HG02981 (cell line): Measurements from ENCODE around the gene CDHR1.
"Not testable (repeated sequence)": the region's sequence is repeated elsewhere in the genome, so short reads cannot be mapped to it uniquely, and the experiment has no call there.

Experiments
- ATAC-seq: cut with Tn5 transposase; IDR thresholded peaks from one replicate; pipeline ENCODE4 v1.9.1; 2021; ENCODE audit warnings: mild to moderate bottlenecking, moderate library complexity; ENCODE audit not compliant: unreplicated experiment

CDHR1 gene

DNA sequence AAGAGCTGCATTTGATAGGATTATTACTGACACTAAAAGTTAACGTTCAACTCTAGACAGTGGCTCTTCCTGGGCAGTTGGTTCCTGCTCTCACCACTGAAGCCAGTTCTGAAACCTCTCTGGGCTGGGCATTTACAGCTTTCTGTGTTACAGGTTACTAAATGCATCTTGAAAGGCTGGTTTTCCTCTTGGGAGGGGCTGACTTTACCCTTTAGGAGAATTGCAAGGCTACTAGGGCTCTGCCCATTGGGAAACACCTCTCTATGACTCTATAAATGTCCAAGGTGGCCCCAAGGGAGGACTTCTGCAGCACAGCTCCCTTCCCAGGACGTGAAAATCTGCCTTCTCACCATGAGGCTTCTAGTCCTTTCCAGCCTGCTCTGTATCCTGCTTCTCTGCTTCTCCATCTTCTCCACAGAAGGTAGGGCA is 20.8 kb upstream of the CDHR1 start, which contains the start of gene GPR15LG:
GPR15LG (plus strand) TSS at position 301 of the 429 bp plus-strand sequence; CDS start at position 352, 51 bp downstream.
- peak; percentile 38 for ATAC-seq

DNA sequence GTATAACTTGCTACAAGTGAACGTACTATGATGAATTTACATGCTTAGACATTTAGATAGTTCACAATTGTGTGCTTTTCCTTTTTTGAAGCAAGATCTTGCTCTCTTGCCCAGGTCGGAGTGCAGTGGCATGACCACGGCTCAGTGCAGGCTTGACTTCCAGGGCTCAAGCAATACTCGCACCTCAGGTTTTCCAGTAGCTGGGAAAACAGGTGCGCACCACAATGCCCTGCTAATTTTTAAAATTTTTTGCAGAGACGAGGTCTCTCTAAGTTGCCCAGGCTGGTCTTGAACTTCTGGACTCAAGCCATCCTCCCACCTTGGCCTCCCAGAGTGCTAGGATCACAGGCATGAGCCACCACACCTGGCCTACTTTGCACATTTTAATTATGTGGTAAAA is 18.9 kb upstream of the CDHR1 start:
- no peak for ATAC-seq

DNA sequence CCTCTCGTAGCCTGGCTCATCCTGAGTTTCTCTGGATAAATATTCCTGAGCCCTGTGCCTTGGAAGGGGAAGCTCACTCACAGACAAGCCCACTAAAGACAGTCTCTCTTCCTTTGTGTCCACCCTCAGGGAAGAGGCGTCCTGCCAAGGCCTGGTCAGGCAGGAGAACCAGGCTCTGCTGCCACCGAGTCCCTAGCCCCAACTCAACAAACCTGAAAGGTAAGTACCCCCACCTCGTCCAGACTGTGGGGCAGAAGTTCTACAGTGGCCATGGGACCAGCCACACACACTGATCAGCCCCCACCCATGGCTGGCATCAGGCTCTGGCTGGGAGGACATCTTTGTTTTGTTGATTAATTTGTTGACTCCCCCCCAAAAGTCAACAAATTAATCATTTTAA is 18.0 kb upstream of the CDHR1 start:
- ATAC-seq, result no peak

DNA sequence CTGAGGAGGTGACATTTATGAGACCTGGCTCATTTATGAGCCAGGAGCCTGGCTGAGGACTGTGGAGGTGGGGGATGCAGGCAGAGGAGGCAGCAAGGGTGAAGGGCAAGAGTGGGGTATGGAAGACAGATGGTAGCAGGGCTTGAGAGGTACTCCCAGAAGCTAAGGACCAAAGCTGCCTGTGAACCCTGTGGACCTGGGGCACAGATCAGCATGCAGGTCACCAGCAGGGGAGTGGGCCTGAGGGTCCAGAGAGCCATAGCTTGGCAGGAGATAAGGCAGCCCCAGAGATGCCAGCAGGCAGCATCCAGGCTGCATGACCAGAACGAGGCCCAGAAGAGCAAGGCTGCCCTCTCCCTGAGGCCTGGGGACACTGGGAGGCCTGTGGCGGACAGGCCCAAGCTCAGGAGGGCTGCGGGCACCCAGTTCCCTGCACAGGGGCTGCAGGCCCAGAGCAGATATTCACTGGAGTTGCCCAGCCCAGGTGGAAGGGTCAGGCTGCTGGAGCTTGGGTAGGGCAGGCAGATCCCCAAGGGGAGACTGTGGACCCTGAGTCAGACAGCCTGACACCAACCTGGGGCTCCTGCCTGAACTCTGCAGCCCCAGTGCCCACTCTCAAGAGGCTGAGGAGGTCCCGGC is 17.4 kb upstream of the CDHR1 start:
- no peak for ATAC-seq

DNA sequence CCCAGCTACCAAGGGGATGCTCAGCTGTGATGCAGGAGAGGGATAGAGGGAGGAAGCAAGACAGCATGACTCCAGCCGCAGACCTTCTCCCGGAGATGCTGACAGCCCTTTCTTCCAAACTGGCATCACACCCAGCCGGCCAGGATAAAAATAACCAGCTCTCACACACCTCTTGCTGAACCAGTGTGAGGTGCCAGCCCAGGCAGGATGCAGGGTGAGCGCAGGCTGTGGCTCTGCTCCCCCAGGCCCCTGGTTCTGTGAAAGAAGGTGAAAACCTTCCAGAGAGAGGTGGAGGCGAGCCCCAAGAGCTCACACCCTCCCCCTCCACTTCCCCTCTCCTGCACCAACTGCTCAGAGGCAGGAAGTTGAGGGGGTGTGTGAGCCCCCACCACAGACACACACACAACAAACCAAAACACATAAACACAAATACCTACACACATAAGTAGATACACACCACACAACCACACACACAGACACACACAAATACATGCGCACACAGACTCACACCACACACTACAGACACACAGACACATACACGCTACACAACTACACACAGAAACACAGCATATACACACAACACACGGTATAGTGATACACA is 16.7 kb upstream of the CDHR1 start:
- peak; percentile 33 for ATAC-seq

DNA sequence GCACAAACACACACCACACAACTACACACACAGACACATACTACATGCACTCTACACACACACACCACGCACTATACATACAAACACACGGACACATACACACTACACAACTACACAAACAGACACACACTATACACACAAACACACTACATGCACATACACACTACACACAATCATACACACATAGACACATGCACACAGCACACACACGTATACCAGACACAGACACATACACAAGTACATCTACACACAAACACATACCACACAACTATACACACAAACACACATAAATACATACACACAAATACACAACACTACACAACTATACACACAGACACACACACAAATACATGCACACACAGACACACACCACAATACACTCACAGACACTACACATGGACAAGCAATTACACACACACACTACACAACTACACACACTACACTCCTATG is 16.2 kb upstream of the CDHR1 start:
- ATAC-seq, result no peak

DNA sequence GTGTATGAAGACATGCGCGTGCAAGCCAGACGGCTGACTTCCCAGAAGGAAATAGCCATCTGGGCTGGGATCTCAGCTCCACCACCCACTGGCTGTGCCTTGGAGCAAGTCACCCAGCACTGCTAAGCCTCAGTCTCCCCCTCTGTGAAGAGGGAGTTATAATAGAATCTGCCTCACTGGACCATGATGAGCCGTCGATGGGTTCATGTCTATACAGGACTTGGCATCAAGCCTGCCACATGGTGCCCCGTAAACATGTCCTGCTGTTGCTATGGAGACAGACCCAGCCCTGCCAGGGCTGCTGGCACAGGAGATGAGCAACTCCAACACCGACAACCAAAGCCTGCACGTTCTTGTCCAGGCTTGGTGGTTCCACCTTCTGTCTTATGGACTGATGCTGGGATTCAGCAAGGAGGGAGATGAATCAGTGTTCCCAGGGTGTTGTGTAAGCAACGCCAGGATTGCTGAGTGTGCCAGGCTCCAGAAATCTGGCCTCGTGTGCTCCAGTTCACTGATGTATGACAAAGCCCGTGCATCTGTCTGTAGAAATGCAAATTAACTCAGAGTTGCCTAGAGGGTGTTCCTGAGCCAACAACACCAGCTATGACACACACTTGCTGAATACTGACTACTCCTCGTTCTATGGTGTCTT is 15.2 kb upstream of the CDHR1 start:
- peak; percentile 88 for ATAC-seq

DNA sequence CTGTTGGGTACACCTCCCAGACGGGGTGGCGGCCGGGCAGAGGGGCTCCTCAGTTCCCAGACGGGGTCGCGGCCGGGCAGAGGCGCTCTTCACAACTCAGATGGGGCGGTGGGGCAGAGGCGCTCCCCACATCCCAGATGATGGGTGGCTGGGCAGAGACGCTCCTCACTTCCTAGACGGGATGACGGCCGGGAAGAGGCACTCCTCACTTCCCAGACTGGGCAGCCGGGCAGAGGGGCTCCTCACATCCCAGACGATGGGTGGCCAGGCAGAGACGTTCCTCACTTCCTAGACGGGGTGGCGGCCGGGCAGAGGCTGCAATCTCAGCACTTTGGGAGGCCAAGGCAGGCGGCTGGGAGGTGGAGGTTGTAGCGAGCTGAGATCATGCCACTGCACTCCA is 14.0 kb upstream of the CDHR1 start:
- not testable (repeated sequence) for ATAC-seq

DNA sequence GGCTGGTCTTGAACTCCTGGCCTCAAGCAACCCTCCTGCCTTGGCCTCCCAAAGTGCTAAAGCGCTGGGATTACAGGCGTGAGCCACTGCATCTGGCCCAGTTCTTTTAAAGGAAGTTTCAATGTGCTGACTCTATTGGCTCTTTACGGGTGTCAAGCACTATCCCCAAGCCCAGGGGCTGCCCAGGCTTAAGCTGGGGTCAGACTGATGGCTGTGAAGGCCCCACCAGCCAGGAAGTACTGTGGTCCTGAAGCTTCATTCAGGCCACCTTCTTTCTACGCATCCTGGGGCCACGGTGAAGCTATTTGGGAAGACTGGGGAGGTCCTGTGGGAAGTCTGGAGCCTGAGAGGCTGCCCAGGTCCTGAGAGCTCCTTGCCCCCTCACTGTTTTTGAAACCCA is 12.7 kb upstream of the CDHR1 start:
- ATAC-seq, result no peak

DNA sequence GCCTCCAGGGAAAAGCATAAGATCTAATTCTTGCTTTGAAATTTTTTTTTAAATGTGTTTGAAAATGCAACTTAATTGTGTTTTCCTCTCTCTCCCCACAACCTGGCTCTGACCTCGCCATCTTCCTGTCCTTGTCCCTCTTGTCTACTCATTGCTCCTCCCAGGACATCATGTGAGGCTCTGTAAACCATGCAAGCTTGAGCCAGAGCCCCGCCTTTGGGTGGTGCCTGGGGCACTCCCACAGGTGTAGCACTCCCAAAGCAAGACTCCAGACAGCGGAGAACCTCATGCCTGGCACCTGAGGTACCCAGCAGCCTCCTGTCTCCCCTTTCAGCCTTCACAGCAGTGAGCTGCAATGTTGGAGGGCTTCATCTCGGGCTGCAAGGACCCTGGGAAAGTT is 9.8 kb upstream of the CDHR1 start:
- ATAC-seq, result no peak

DNA sequence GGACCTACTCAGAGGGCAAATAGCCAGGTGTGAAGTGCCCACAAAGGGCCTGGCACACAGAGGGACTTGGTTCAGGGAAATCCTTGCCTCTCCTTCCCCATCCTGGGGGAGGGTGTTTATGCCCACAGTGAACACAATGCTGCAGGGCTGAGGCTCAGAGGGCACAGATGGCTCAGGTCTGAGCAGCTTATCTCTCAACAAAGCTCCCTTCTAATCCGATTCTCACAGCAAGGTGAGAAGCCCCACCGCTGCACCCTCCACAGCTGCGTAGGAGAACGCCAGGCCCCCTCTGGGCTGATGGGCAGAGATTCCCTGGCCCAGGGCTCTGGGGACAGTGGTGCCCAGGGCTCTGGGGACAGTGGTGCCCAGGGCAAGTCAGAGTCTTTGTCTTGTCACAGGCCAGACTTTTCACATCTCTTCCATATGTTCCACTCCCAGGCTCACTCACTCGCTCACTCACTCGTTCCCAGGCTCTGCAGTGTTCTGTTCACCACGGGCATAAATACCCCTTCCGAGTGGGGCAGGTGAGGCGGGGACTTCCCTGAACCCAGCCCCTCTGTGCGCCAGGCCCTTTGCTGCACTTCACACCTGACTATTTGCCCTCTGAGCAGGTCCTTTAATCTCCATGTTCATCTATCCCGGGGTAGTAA is 8.7 kb upstream of the CDHR1 start:
- ATAC-seq, result no peak

DNA sequence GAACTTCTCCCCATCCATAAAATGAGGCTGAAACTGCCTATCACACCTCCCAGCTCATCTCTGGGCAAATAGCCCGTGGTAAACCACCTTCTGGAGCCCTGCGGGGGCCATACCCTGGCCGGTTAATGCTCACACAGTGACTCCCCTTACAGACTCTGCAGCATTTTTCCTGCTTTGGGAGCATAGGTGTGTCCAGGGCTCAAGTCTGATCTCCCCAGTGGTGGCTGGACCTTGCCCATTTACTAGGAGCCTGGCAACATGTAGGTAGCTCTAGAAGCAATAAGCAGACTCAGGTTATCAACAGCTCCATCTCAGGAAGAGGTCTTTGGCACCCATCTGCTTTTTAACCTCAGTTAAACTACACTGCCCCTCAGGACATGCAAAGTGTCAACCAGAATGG is 5.5 kb upstream of the CDHR1 start:
- no peak for ATAC-seq

DNA sequence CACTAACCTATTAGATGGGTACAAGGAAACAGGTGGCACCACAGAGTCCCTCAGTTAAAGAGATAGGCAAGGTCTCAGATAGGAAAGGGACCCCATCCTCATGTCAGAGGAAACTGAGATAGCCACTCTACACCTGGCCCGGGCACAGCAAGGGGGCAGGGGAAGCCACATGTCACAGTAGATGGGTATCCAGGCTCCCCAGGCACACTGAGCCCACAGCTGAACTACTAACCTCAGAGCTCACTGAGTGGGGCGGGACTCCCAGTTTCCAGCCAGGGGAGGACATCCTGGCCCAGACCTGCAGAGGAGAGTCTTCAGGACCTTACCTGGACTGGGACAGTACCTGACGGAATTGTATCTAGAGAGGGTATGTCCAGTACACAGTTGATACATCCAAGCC is 3.7 kb upstream of the CDHR1 start:
- ATAC-seq, result no peak

DNA sequence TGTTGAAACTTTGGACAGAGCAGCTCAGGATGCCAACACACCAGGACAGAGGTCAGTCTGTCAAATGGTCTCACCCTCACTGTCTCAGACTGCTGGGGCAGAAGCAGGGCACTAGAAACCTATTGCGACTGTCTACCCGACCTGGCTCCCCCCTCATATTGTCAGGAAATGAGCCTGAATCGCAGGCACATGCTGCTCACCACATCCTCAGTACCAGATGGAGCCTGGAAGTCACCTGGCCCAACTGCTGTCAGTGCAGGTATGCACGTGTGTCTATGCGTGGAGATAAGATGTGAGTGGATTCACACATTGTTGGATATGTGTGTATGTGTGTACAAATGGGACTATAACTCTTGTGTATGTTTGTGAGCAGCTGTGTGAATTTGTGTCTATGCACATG is 3.2 kb upstream of the CDHR1 start:
- ATAC-seq, result no peak

DNA sequence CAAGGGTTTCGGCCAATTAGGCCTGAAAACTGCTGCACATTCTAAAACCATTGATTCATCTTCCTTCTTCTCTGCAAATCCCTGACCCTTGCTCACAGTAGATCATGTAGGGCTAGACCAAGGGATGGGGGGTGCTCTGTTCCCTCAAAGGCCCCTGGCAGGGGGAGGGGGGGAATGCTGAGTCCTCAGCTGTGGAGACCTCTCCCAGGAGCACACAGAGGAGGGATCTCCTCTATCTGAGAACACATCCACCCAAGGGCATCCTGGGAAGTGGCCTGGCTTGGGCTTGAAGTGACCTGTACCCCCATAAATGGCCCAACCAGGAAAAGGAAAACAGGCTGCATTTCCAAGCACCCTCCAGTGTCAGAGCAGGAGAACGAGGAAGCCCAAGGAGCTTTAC is 1.0 kb upstream of the CDHR1 start:
- ATAC-seq, result no peak

DNA sequence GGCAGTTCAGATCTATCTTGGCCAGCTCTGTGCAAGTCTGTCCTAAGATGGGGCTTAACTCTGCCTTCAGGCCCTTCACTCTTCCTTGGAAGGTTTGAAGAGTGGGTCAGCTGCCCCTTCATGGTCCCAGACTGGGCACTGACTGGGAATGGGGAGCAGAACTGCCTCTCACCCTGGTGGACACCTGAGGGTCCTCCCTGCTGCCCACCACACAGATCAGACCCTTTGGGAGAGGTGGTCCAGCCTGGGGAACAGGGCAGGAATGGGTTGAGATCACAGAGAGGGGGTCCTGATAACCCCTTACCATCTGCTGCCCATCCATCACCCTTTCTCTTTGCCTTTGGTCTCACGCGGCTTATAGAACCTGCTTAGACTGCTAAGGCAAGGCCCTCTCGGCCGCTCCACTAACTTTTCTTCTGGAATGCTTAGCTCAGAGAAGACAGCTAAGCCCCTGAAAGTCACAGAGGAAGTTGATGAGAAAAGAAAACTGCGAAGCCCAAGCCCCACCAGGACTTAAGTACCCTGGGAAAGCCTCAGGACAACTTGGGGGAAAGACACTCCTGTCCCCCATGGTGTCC is 402 bp upstream of the CDHR1 start:
- no peak for ATAC-seq

DNA sequence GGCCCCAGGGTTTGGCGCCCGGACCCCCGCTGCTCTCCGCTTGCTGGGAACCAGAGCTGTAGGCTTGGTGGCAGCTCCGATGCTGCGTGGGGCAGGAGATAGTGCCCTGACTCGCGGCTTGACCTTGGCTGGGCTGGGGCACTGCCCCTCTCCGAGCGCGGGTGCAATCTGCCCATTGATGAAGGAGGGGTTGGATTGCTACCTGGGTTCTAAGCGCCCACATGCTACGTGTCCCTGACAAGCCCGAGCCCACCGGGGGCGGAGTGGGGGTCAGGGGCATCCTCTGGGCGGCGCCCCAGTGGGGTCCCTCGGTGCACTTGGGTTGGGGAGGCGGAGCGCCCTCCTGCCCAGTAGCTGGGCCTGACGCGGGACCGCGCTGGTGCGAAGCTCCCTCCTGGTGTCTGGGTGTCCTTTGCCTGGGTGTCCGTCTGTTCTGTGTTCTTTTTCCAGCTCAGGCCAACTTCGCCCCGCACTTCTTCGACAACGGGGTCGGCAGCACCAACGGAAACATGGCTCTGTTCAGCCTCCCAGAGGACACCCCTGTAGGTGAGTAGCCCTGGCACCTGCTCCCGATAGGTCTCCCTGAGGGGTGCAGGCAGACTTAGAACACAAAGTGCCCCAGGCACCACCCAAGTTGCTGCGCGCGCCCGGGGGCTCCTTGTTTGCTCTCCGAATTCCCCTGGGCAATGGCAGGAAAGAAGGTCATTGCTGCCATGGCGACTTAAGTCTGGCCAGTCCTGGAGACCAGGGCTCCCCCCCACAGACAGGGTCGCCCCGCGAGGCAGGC is 900 bp downstream of the CDHR1 start:
- ATAC-seq, result no peak

DNA sequence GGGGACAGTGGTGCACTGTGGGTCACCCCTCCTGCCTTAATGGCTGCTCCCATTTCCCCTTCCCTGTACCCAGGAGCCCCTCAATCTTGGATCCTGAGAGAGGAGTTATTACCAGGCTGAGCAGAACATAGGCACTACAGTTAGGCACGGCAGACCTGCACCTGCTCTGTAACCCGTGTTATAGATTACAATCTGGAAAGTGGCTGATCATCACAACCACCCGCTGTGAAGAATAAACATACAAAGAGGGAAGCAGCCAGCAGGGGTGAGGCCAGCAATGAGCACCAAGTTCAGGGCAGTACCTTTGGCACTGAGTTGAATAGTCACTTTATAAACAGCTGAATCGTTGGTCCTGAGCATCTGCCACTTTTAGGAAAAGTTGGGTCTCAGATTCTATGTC is 1.7 kb downstream of the CDHR1 start:
- ATAC-seq, result no peak

DNA sequence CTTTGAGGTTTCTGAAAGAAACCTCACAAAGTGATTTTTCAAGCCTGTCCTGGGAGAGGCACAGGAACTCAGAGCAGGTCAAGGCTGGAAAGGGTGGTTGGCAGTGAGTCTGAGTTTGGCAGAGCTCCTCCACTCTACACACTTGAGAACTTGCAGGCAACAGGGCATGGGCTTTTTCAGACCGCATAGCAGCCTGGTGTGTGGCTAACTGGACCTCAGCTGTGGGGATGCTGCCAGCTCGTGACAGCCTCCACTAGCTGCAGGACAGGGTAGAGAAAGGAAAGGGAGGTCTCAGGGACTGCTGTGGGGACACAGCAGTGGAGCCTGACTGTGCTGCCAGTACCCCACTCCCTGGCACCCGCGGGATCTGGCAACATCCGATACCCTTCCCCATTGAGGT is 2.6 kb downstream of the CDHR1 start:
- ATAC-seq, result no peak

DNA sequence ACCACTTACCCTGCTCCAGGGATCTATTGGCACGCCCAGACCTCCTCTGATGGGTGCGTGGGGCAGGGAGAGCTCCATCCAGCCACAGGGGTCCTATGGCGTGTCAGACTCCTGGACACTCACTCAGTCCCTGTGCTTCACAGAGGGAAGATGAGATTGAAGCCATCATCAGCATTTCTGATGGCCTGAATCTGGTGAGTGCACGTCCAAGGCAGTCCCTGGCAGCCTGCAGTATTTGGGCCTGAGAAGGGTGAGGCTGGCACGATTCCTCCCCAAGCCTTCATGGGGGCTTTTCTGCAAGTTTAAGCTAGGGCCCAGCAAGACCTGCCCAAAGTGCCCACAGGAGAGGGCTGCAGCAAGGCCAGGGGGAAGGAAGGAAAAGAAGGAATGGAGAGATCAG is 3.3 kb downstream of the CDHR1 start:
- ATAC-seq, result no peak
